Measurements from ENCODE around the gene KRT75.

KRT75 gene

GRCh38 chr12:52423661-52424500 is 10.3 kb downstream of the KRT75 start:
- TF ChIP-seq ZBTB7A (IDR thresholded peaks at IDR 0.05; ENCODE audit: low read depth) (no peak), CREB1 (IDR thresholded peaks at IDR 0.05; ENCODE audit: low read depth) (no peak), EGR1 (IDR thresholded peaks at IDR 0.05) (no peak), EP300 (IDR thresholded peaks at IDR 0.05; ENCODE audit: borderline replicate concordance) (no peak), TEAD4 (IDR thresholded peaks at IDR 0.05) (no peak), RAD21 (IDR thresholded peaks at IDR 0.05; ENCODE audit: low read depth) (no peak), TCF12 (IDR thresholded peaks at IDR 0.05; ENCODE audit: low read depth) (no peak), MAX (IDR thresholded peaks at IDR 0.05) (no peak), REST (IDR thresholded peaks at IDR 0.05; ENCODE audit: low read depth) (no peak), USF1 (IDR thresholded peaks at IDR 0.05) (no peak), CEBPB (IDR thresholded peaks at IDR 0.05) (no peak), NFIC (IDR thresholded peaks at IDR 0.05) (no peak), YY1 (IDR thresholded peaks at IDR 0.05; ENCODE audit: low read depth) (no peak), FOXM1 (IDR thresholded peaks at IDR 0.05; ENCODE audit: borderline replicate concordance, low read depth) (no peak), TAF1 (IDR thresholded peaks at IDR 0.05; ENCODE audit: low read depth) (no peak)

GRCh38 chr12:52423035-52423434 is 11.1 kb downstream of the KRT75 start:
- TF ChIP-seq YY1 (IDR thresholded peaks at IDR 0.05; ENCODE audit: low read depth) (no peak), USF1 (IDR thresholded peaks at IDR 0.05) (no peak), EP300 (IDR thresholded peaks at IDR 0.05; ENCODE audit: borderline replicate concordance) (no peak), NFIC (IDR thresholded peaks at IDR 0.05) (no peak), MAX (IDR thresholded peaks at IDR 0.05) (no peak), TEAD4 (IDR thresholded peaks at IDR 0.05) (no peak)

GRCh38 chr12:52419656-52420055 is 14.5 kb downstream of the KRT75 start:
- TF ChIP-seq TEAD4 (IDR thresholded peaks at IDR 0.05) (no peak), EGR1 (IDR thresholded peaks at IDR 0.05) (no peak), TAF1 (IDR thresholded peaks at IDR 0.05; ENCODE audit: low read depth) (no peak), NFIC (IDR thresholded peaks at IDR 0.05) (no peak)

- TF ChIP-seq EGR1 (IDR thresholded peaks at IDR 0.05) (no peak), EP300 (IDR thresholded peaks at IDR 0.05; ENCODE audit: borderline replicate concordance) (no peak), ZBTB7A (IDR thresholded peaks at IDR 0.05; ENCODE audit: low read depth) (no peak), CEBPB (IDR thresholded peaks at IDR 0.05) (no peak), RAD21 (IDR thresholded peaks at IDR 0.05; ENCODE audit: low read depth) (no peak), NFIC (IDR thresholded peaks at IDR 0.05) (no peak), USF1 (IDR thresholded peaks at IDR 0.05) (no peak)
Measured at GRCh38 chr12:52418576-52419110, 15.5 kb downstream of the KRT75 start.

GRCh38 chr12:52417740-52418139 is 16.4 kb downstream of the KRT75 start:
- TF ChIP-seq CEBPB (IDR thresholded peaks at IDR 0.05) = 0 out of 2 replicates have a peak, but pooled peaks have one; percentile 10
- no peak for TF ChIP-seq TCF12 (IDR thresholded peaks at IDR 0.05; ENCODE audit: low read depth)

GRCh38 chr12:52416795-52417194 is 17.4 kb downstream of the KRT75 start:
- TF ChIP-seq REST (IDR thresholded peaks at IDR 0.05; ENCODE audit: low read depth) = no peak

Data from Ishikawa (cell line).